SK-N-SH treated with all-trans-retinoic acid at 6 μM for 48 hours (cell line): Measurements from ENCODE around the gene ALDH3B2.

ENCODE experiments used
- ATAC-seq: fragments of 200-7000 bp; cut with Tn5 transposase; 3 replicates; pipeline ENCODE4 v1.9.1; 2020; ENCODE audit warnings: mild to moderate bottlenecking, moderate library complexity
- ARNTL ChIP-seq: fragments of 450-650 bp; formaldehyde crosslinking; IDR thresholded peaks from 2 replicates; pipeline ENCODE4 v1.5.0; 2020; ENCODE audit warnings: low read depth, mild to moderate bottlenecking, moderate library complexity, borderline replicate concordance
- BACH2 ChIP-seq: fragments of 250-450 bp; sonication (Bioruptor Pico); IDR thresholded peaks from 2 replicates; pipeline ENCODE4 v1.9.0; 2021; ENCODE audit warnings: mild to moderate bottlenecking, borderline replicate concordance
- ISL1 ChIP-seq: fragments of 250-450 bp; sonication (Bioruptor Pico); IDR thresholded peaks from 2 replicates; pipeline ENCODE4 v2.1.2; 2022; ENCODE audit warnings: mild to moderate bottlenecking, moderate library complexity
- OSR1 ChIP-seq: fragments of 250-450 bp; sonication (Bioruptor Pico); IDR thresholded peaks from 2 replicates; pipeline ENCODE4 v1.8.0; 2022; ENCODE audit warnings: moderate library complexity, mild to moderate bottlenecking, inconsistent platforms
- PPARA ChIP-seq: fragments of 250-450 bp; sonication (Bioruptor Pico); IDR thresholded peaks from 2 replicates; pipeline ENCODE4 v1.5.0; 2020; ENCODE audit warnings: mild to moderate bottlenecking, borderline replicate concordance
- RARB ChIP-seq: fragments of 250-450 bp; sonication (Bioruptor Pico); IDR thresholded peaks from 2 replicates; pipeline ENCODE4 v1.8.0; 2021; ENCODE audit warnings: mild to moderate bottlenecking, moderate library complexity
- SNAI2 ChIP-seq: fragments of 250-450 bp; sonication (Bioruptor Pico); IDR thresholded peaks from 2 replicates; pipeline ENCODE4 v1.5.0; 2020; ENCODE audit warnings: mild to moderate bottlenecking, moderate library complexity
- TCF4 ChIP-seq: fragments of 250-450 bp; sonication (Bioruptor Pico); IDR thresholded peaks from 2 replicates; pipeline ENCODE4 v1.8.0; 2021; ENCODE audit warnings: mild to moderate bottlenecking, moderate library complexity, borderline replicate concordance
- TOX ChIP-seq: fragments of 250-450 bp; sonication (Bioruptor Pico); IDR thresholded peaks from 2 replicates; pipeline ENCODE4 v1.8.0; 2021; ENCODE audit warnings: mild to moderate bottlenecking, moderate library complexity, borderline replicate concordance
- ZC3H10 ChIP-seq: fragments of 250-450 bp; sonication (Bioruptor Pico); IDR thresholded peaks from 2 replicates; pipeline ENCODE4 v1.5.1; 2021; ENCODE audit warnings: mild to moderate bottlenecking, moderate library complexity
- ZFP3 ChIP-seq: fragments of 250-450 bp; sonication (Bioruptor Pico); IDR thresholded peaks from 2 replicates; pipeline ENCODE4 v1.5.0; 2020; ENCODE audit warnings: mild to moderate bottlenecking, moderate library complexity
- ZFP30 ChIP-seq: fragments of 450-650 bp; formaldehyde crosslinking; IDR thresholded peaks from 2 replicates; pipeline ENCODE4 v1.5.0; 2022; ENCODE audit warnings: mild to moderate bottlenecking, moderate library complexity
- ZNF565 ChIP-seq: fragments of 450-650 bp; formaldehyde crosslinking; conservative IDR thresholded peaks from 2 replicates; pipeline ENCODE4 v1.5.0; 2020; ENCODE audit warnings: low read depth, mild to moderate bottlenecking, moderate library complexity
- ZNF70 ChIP-seq: fragments of 450-650 bp; formaldehyde crosslinking; IDR thresholded peaks from 2 replicates; pipeline ENCODE4 v1.5.0; 2020; ENCODE audit warnings: mild to moderate bottlenecking, moderate library complexity
- TF ChIP-seq, protein P1 (sequence below): fragments of 250-450 bp; sonication (Bioruptor Pico); IDR thresholded peaks from 2 replicates; pipeline ENCODE4 v1.8.0; 2021; ENCODE audit warnings: low read depth, mild to moderate bottlenecking, moderate library complexity, borderline replicate concordance
- TF ChIP-seq, protein P2 (sequence below): fragments of 250-450 bp; sonication (Bioruptor Pico); IDR thresholded peaks from 2 replicates; pipeline ENCODE4 v1.5.1; 2021; ENCODE audit warnings: mild to moderate bottlenecking, moderate library complexity
- TF ChIP-seq, protein P3 (sequence below): fragments of 250-450 bp; sonication (Bioruptor Pico); IDR thresholded peaks from 2 replicates; pipeline ENCODE4 v1.8.0; 2020; ENCODE audit warnings: mild to moderate bottlenecking, moderate library complexity, borderline replicate concordance
- TF ChIP-seq, protein P4 (sequence below): fragments of 250-450 bp; sonication (Bioruptor Pico); IDR thresholded peaks from 2 replicates; pipeline ENCODE4 v1.5.1; 2020; ENCODE audit warnings: low read depth, mild to moderate bottlenecking, moderate library complexity

The ALDH3B2 gene

DNA sequence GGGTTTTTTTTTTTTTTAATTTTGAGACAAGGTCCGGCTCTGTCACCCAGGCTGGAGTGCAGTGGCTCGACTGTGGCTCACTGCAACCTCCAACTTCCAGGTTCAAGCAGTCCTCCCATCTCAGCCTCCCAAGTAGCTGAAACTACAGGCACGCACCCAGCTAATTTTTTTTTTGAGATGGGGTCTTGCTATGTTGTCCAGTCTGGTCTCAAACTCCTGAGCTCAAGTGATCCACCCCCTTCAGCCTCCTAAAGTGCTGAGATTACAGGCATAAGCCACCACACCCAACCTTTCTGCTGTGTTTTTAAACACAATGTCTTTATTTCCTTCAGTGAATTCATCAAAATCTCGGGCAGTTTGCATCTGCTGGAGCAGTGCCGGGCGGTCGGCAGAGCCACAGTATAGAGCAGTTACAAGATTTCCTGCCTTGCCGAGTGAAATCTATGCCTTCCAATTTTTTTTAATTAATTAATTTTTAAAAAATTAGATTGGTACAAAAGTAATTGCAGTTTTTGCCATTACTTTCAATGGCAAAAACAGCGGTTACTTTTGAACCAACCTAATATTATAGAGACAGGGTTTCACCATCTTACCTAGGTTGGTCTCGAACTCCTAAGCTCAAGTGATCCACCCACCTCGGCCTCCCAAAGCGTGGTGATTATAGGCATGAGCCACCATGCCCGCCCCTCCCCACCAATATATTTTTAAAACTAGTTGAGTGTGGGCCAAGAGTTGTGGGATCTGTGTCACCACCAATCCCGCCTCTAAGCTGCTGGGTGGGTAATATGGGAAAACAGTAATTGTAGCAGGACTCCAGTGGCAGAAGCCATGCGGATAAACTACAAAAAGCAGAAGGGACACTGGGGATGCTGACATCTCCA is 21.2 kb downstream of the ALDH3B2 start:
- ATAC-seq = no peak
- TF ChIP-seq TCF4 (CRISPR knock-in tag) (no peak), SNAI2 (CRISPR knock-in tag) (no peak), ZC3H10 (CRISPR knock-in tag) (no peak), ZFP3 (CRISPR knock-in tag) (no peak)

DNA sequence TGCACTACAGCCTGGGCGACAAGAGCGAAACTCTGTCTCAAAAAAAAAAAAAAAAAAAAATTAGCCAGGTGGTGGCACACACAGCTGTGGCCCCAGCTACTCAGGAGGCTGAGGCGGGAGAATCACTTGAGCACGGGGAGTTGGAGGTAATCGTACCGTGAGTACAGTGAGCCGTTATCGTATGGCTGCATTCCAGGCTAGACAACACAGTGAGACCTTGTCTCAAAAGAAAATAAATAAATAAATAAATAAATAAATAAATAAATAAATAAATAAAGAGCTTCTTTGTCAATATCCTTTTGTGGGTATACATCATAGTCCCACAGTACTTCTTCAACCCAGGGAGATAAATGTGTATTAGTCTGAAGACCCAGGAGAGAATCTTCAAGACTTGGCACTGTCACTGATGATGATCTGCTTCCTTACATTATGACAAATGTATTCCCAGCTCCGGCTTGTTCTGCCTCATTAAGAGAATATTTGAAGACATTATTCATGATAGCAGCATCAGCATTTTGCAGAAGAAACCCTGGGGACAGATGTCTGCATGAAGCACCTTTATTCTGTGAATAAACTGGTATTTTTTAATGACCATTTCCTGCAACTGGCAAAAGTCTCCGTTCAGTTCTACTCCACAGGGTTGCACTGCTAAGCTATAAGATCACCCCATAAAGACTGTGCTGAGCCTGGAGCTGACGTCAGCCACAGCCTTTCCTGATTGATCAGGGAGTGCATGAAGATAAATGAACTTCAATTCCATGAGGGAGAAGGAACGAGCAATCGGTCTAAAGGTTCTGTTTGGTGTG is 22.2 kb downstream of the ALDH3B2 start:
- ATAC-seq = peak; percentile 21; the same call in 1 of the 3 replicates
- TF ChIP-seq BACH2 (no peak), ISL1 (no peak), TCF4 (CRISPR knock-in tag) (no peak), ARNTL (CRISPR knock-in tag) (no peak), ZNF565 (no peak)

DNA sequence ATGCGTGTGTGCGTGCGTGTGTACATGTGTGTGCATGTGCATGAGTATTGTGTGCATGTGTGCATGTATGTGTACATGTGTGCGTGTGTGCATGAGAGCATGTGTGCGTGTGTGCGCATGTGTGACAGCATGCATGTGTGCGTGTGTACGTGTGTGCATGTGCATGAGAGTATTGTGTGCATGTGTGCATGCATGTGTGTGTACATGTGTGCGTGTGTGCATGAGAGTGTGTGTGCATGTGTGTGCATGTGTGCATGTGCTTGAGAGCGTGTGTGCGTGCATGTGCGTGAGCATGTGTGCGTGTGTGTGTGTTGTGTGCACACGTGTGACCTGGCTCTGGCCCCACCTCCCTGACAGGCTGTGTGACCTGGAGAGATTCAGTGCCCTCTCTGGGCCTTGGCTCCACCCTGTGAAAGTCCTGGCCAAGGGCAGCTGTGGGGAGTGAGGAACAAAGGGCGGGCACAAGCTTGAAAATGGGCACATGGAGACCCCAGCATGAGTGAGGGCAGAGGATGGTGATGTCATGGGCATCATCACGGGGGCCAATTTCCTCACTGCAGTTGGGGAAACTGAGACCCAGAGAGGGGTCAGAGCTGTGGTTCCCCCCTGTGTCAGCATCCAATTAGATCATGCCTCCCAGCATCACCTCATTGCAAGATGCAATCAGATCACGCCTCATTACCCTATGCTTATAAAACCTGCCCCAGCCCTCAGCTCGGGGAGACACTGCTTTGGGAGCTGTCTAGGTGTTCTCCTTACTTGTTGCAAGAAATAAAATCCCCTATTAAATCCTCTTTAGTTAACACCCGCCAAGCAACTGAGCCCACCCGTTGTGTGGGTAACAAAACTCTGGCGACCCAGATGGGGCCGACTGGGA is 24.6 kb downstream of the ALDH3B2 start:
- no peak for ATAC-seq
- TF ChIP-seq, protein P1, sequence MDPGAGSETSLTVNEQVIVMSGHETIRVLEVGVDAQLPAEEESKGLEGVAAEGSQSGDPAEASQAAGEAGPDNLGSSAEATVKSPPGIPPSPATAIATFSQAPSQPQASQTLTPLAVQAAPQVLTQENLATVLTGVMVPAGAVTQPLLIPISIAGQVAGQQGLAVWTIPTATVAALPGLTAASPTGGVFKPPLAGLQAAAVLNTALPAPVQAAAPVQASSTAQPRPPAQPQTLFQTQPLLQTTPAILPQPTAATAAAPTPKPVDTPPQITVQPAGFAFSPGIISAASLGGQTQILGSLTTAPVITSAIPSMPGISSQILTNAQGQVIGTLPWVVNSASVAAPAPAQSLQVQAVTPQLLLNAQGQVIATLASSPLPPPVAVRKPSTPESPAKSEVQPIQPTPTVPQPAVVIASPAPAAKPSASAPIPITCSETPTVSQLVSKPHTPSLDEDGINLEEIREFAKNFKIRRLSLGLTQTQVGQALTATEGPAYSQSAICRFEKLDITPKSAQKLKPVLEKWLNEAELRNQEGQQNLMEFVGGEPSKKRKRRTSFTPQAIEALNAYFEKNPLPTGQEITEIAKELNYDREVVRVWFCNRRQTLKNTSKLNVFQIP (CRISPR knock-in tag) = no peak
- no peak for TF ChIP-seq ZFP3 (CRISPR knock-in tag)
- TF ChIP-seq, protein P2, sequence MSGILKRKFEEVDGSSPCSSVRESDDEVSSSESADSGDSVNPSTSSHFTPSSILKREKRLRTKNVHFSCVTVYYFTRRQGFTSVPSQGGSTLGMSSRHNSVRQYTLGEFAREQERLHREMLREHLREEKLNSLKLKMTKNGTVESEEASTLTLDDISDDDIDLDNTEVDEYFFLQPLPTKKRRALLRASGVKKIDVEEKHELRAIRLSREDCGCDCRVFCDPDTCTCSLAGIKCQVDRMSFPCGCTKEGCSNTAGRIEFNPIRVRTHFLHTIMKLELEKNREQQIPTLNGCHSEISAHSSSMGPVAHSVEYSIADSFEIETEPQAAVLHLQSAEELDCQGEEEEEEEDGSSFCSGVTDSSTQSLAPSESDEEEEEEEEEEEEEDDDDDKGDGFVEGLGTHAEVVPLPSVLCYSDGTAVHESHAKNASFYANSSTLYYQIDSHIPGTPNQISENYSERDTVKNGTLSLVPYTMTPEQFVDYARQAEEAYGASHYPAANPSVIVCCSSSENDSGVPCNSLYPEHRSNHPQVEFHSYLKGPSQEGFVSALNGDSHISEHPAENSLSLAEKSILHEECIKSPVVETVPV (CRISPR knock-in tag) = no peak
- TF ChIP-seq OSR1 (CRISPR knock-in tag) = no peak
- no peak for TF ChIP-seq ZFP30 (CRISPR knock-in tag)
- no peak for TF ChIP-seq ISL1
- no peak for TF ChIP-seq ZNF70 (CRISPR knock-in tag)
- no peak for TF ChIP-seq TCF4 (CRISPR knock-in tag)
- TF ChIP-seq BACH2 = no peak
- TF ChIP-seq ZC3H10 (CRISPR knock-in tag) = no peak
- TF ChIP-seq, protein P3, sequence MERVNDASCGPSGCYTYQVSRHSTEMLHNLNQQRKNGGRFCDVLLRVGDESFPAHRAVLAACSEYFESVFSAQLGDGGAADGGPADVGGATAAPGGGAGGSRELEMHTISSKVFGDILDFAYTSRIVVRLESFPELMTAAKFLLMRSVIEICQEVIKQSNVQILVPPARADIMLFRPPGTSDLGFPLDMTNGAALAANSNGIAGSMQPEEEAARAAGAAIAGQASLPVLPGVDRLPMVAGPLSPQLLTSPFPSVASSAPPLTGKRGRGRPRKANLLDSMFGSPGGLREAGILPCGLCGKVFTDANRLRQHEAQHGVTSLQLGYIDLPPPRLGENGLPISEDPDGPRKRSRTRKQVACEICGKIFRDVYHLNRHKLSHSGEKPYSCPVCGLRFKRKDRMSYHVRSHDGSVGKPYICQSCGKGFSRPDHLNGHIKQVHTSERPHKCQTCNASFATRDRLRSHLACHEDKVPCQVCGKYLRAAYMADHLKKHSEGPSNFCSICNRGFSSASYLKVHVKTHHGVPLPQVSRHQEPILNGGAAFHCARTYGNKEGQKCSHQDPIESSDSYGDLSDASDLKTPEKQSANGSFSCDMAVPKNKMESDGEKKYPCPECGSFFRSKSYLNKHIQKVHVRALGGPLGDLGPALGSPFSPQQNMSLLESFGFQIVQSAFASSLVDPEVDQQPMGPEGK = no peak
- no peak for TF ChIP-seq RARB (CRISPR knock-in tag)
- TF ChIP-seq PPARA (CRISPR knock-in tag) = no peak
- TF ChIP-seq, protein P4, sequence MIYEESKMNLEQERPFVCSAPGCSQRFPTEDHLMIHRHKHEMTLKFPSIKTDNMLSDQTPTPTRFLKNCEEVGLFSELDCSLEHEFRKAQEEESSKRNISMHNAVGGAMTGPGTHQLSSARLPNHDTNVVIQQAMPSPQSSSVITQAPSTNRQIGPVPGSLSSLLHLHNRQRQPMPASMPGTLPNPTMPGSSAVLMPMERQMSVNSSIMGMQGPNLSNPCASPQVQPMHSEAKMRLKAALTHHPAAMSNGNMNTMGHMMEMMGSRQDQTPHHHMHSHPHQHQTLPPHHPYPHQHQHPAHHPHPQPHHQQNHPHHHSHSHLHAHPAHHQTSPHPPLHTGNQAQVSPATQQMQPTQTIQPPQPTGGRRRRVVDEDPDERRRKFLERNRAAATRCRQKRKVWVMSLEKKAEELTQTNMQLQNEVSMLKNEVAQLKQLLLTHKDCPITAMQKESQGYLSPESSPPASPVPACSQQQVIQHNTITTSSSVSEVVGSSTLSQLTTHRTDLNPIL = no peak
- TF ChIP-seq ARNTL (CRISPR knock-in tag) = no peak
- TF ChIP-seq TOX (CRISPR knock-in tag) = no peak
- TF ChIP-seq ZNF565 = no peak
- TF ChIP-seq, all 23 proteins: peak for 0
